ENCODE data around the gene LDB3. TPM values are rescaled to one million over a fixed set of nuclear protein-coding genes. Genes with fewer than 3 reads are reported as not detected.

The LDB3 gene
- total RNA-seq, 1 donor from 2014 or later: not detected

GRCh38 chr10:86716466-86716865 lies 48.2 kb downstream of the LDB3 start:
- no peak for TF ChIP-seq CTCF (conservative IDR thresholded peaks at IDR 0.05; ENCODE audit: low read depth, low read length)
- no peak overlapping the region for H3K4me3 ChIP-seq (ENCODE audit: low read depth, low read length)
- no peak for DNase-seq (ENCODE audit: low read depth)

GRCh38 chr10:86718556-86718955 lies 50.2 kb downstream of the LDB3 start:
- H3K4me3 ChIP-seq (ENCODE audit: low read depth, low read length): no peak overlapping the region
- DNase-seq (ENCODE audit: low read depth): no peak
- TF ChIP-seq CTCF (conservative IDR thresholded peaks at IDR 0.05; ENCODE audit: low read depth, low read length): no peak

GRCh38 chr10:86721232-86721631 lies 52.9 kb downstream of the LDB3 start:
- H3K4me3 ChIP-seq (ENCODE audit: low read depth, low read length): no peak overlapping the region
- no peak for TF ChIP-seq CTCF (conservative IDR thresholded peaks at IDR 0.05; ENCODE audit: low read depth, low read length)
- no peak for DNase-seq (ENCODE audit: low read depth)

- DNase-seq (ENCODE audit: low read depth): no peak
- H3K4me3 ChIP-seq (ENCODE audit: low read depth, low read length): no peak overlapping the region
- TF ChIP-seq CTCF (conservative IDR thresholded peaks at IDR 0.05; ENCODE audit: low read depth, low read length): no peak
Observed at GRCh38 chr10:86723009-86723408, 54.7 kb downstream of the LDB3 start.

- no peak for DNase-seq (ENCODE audit: low read depth)
- TF ChIP-seq CTCF (conservative IDR thresholded peaks at IDR 0.05; ENCODE audit: low read depth, low read length): no peak
Observed at GRCh38 chr10:86724445-86724844, 56.1 kb downstream of the LDB3 start.

GRCh38 chr10:86725980-86726676 lies 57.8 kb downstream of the LDB3 start:
- DNase-seq (ENCODE audit: low read depth): no peak

More at GRCh38 chr10:86724445-86724844, 56.1 kb downstream of the LDB3 start:
- no peak overlapping the region for H3K4me3 ChIP-seq (ENCODE audit: low read depth, low read length)

More at GRCh38 chr10:86725980-86726676, 57.8 kb downstream of the LDB3 start:
- no peak overlapping the region for H3K4me3 ChIP-seq (ENCODE audit: low read depth, low read length)
- TF ChIP-seq CTCF (conservative IDR thresholded peaks at IDR 0.05; ENCODE audit: low read depth, low read length): no peak

All from epithelial cell of proximal tubule (primary cell).